Activated naive CD4-positive, alpha-beta T cell treated with Interleukin-2 at 50 U/mL for 16 hours (primary cell): ENCODE results near the gene RNF5.
A peak's percentile ranks its signal among the peaks of the same experiment; 100 is the strongest.

Experiments
- DNase-seq: peaks from one replicate; pipeline ENCODE4 v3.0.0-alpha.2; 2020

The RNF5 gene

DNA sequence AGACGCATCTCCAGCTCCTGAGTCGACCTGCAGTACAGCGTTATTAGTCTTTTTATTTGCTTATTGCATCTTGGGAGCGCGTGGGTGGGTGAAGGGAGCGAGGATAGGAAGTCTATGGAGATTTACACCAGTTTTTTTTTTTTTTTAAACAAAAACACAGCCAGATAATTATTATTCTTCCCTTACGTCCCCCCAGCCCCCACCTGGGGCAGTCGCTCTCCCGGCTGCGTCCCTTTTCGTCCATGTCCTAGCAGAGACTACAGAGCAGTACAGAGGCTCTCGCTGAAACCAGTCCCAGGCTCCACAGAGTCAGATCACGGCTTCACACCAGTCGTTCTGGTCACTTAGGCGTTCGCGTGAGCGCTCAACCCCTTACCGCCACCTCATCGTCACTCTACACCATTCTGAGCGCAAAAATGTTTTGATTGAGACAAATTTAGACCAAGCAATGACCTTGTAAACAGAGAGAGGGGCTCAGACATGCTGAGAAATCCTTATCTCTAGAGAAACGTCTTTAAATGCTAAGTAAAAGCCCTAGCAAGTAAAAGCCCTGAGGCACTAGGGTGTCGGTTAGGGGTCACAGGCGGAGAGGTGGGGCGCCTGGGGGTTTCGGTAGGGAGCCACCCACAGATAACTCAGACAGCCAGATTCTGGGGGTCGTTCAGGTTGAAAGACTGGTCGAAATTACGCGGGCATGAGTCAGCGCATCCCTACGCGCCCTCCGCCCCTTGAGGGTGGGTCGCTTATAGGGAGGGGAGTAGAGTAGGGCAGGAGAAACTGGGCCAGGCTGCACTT lies 25.2 kb upstream of the RNF5 start:
- no peak for DNase-seq

DNA sequence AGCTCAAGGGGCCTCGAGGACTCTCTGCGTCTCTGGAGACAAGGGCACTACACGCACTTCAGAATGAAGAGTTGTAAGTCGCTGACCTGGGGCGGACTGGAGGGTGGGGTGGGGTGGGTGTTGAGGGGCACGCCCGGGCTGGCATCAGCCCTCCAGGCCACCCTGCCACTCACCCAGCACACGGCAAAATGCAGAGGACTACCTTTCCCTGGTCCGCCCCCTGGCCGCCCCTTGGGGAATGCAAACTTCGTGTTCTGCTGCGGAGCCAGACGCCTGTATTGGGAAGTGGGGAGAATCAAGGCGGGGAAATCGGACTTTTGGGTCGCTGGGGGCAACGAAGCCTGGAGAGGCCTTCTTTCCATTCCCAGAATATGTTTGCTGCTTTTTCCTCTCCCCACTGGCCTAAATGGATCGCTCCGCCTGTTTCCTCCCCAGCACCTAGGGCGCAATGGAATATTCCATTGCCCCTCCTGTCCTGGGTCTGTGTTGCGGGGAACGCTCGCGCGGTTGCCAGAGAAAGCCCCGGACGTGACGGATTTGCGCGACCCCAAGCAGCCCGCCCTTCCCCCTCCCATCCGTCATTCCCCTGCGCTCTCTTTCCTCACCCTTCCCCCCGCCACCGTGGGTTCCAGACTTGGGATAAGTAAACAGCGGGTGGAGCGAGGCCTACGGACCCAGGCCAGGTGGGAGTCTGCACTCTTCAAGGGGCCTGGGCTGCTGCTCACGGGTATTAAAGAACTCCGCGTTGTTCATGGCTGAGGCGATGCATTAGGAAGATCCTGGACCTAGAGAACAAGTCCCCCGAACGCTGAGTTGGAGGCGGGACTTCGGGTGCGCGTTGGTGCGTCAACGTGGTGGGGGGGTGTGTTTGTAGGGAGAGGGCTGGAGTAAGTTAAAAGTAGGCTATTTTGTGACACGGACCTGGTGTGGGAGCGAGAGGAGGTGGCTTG lies 24.4 kb upstream of the RNF5 start, which contains the start of gene PPT2:
Gene PPT2 (plus strand): TSS at position 578 of the 950 bp plus-strand sequence. CDS start 454 bp downstream, outside the sequence.
- DNase-seq = peak; percentile 67

- peak; percentile 64 for DNase-seq
Observed at GRCh38 chr6:32154514-32155161, 23.6 kb upstream of the RNF5 start.

GRCh38 chr6:32156891-32157290 lies 21.3 kb upstream of the RNF5 start:
- DNase-seq = no peak

DNA sequence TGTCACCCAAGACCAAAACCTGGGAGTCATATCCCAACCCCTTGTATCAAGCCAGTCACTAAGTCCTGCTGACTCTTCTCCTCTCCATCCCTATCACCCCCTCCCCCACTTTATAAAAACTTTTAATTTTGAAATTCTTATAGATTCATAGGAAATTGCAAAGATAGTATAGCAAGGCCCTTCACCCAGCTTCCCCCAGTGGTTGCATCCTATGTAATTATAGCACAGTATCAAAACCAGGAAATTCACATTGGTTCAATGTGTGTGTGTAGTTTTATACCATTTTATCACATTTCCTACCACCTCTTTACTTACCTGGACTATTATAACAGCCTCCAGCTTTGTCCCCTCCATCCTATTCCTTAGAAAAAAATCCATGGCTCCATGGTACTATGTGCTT lies 20.2 kb upstream of the RNF5 start:
- no peak for DNase-seq

DNA sequence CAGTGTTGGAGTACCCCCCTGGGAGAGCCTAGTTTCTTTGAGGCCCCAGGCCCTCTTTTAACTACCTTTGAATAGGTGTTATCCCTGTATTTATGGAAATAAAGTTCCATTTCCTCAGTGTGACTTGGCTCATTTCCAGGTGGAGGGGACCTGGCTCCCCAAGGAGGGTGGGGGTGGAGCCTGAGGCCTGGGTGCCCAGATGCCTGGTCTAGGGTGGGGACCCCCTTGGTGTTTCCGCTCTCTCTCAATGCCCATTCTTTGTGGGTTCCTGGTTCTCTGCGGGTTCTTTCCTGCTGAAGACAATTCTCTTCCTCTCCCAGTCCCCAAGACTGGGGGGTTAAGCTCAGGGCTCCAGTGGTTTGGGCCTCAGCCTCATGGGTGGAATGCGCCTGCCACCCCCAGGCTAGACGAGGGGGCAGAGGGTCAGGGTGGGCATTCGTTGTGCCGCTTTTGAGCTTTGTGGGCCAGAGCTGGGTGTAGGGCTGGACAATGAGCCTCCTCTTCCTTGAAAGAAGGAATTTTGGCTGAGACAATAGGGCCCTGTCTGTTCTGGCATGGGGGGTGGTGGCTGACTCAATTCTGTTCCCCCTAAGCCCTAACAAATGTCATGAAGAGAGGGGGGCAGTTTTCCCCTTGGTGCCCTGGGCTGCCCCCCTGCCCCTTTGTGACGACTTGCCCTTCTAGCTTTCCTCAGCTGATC lies 14.5 kb upstream of the RNF5 start:
- DNase-seq = no peak

GRCh38 chr6:32164295-32164694 lies 13.9 kb upstream of the RNF5 start, which contains the start of gene EGFL8:
EGFL8 (plus strand) TSS chr6:32164595; CDS start chr6:32166166, 1,571 bp downstream.
- DNase-seq = no peak

- DNase-seq = no peak
Observed at GRCh38 chr6:32166411-32167061, 11.7 kb upstream of the RNF5 start.

DNA sequence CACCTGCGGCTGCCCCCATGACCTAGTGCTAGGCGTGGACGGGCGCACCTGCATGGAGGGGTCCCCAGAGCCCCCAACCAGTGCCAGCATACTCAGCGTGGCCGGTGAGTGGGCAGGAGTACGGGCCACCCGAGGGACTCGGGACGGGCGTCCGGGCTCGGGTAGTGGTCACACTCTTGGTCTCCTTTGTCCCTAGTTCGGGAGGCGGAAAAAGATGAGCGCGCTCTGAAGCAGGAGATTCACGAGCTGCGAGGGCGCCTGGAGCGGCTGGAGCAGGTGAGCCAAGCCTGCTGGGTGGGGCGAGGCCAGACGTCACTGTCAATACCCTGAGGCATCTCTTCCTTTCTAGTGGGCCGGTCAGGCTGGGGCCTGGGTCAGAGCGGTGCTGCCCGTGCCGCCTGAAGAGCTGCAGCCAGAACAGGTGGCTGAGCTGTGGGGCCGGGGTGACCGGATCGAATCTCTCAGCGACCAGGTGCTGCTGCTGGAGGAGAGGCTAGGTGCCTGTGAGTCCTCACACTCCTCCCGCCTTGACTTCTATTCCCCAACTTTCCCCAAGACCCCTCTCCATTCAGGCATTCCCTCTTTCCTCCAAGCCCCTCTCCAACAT lies 10.9 kb upstream of the RNF5 start:
- no peak for DNase-seq

DNA sequence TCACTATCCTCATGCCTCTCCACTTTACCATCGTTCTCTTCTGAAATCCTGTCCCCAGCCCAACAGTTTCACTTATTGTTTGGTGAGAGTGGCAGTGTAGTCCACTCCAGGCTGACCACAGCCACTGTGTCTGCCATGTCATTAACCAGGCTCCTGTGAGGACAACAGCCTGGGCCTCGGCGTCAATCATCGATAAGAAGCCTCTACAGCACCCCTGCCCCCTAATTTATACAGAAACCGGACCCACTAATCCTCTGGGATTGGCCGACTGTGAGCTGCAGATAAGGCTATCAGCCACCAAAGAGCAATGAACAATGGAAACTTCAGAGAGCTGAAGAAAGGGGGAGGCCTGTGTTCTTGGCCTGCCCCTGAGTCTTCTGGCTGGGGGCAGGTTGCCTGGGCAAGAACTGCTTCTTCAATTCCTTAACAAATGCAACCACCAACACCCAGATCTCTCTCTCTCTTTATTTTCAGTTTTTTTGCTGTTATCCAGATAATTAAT lies 10.4 kb upstream of the RNF5 start:
- no peak for DNase-seq

DNA sequence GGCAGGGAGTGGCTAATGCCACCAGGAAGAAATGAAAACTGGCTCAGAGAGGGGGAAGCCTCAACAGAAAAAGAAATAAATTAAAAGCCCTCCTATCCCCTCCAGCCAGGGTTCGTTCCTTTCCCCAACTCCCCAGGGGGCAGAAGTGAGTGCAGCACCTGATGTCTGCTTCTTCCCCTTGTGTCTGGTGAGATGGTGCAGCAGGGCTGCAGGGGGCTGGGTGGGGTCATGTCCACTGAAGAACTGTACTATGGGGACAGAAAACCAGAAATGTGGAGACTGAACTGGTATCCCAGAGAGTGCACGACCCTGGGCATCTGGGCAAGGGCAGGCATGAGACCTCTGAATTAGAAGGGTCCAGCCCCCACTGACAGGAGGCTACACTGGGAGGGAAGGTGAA lies 9.9 kb upstream of the RNF5 start:
- no peak for DNase-seq

GRCh38 chr6:32168807-32169591 lies 9.2 kb upstream of the RNF5 start:
- no peak for DNase-seq

GRCh38 chr6:32170294-32170693 lies 7.9 kb upstream of the RNF5 start:
- DNase-seq = no peak

DNA sequence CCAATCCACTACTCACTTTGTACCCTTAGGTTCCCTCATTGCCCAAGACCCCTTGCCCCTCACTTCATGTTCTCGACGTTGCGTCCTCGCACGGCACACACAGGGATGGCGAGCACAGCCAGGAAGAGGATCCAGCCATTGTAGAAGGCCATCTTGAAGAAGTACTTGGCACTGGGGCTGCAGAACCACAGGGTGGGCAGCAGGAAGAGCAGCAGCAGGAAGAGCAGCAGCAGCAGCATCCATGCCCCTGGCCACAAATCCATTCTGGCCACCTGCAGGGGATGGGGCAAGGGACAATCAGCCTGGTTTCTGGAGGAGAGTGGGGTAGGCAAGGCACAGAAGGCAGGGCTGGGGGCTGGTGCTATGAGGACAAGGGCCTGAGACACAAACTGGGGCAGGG lies 7.0 kb upstream of the RNF5 start:
- DNase-seq = no peak

DNA sequence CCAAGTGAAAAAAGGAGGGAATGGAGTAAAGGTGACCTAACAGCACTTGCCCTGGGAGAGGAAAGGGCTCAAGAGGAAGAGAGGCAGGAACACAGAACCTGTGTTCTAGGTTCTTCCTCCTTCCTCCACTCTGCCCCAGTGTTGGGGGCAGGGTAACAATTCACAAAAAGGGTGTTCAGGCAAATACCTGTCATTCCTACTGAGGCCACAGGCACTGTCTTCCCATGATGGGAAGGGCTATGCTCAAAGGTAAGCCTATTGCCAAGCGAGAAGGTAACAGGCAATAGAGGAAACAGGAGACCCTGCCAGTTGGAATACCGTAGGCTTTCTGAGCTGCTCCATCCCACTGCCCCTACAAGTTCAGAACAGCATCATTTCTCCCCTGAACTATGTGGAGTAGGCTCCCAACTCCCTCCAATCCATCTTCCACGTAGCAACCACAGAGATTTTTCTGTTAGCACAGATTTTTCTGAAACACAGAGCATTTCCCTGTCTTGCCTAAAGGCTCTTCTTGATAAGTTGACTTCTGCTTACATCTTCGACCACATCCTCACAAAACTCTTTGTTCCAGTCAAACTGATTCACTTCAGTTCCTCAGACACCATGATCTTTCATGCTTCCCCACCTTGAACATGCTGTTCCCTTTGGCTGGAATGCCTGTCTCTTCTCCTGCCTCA lies 5.0 kb upstream of the RNF5 start:
- DNase-seq = no peak

GRCh38 chr6:32174416-32174815 lies 3.8 kb upstream of the RNF5 start:
- no peak for DNase-seq

- no peak for DNase-seq
Observed at GRCh38 chr6:32175322-32175710, 2.9 kb upstream of the RNF5 start.

GRCh38 chr6:32175711-32176475 lies 2.3 kb upstream of the RNF5 start, which contains the start of gene AGPAT1:
AGPAT1 (minus strand) TSS chr6:32176084; CDS start chr6:32171496, 4,588 bp downstream.
- peak; percentile 98 for DNase-seq
